BE2C (cell line): ENCODE results near the gene SLC25A41.
A peak's percentile ranks its signal among the peaks of the same experiment; 100 is the strongest.

Experiments used
- DNase-seq: peaks from one replicate; pipeline ENCODE4 v3.0.0-alpha.2; 2020
- H3K27me3 ChIP-seq: fragments of 250-450 bp; sonication (Bioruptor Pico); 2 replicates; pipeline ENCODE4 v1.5.1; 2020; ENCODE audit warnings: mild to moderate bottlenecking
- H3K36me3 ChIP-seq: fragments of 250-450 bp; sonication (Bioruptor Pico); 2 replicates; pipeline ENCODE4 v1.5.1; 2020; ENCODE audit warnings: mild to moderate bottlenecking
- H3K4me1 ChIP-seq: fragments of 250-450 bp; sonication (Bioruptor Pico); 2 replicates; pipeline ENCODE4 v1.5.1; 2020
- H3K4me3 ChIP-seq: 2 replicates; pipeline ENCODE4 v1.5.1; 2011; ENCODE audit warnings: low read depth, low read length
- H3K9me3 ChIP-seq: fragments of 250-450 bp; sonication (Bioruptor Pico); 2 replicates; pipeline ENCODE4 v1.5.1; 2020
- TF ChIP-seq, protein P1 (sequence below): IDR thresholded peaks from 2 replicates; pipeline ENCODE4 v1.5.1; 2012; ENCODE audit warnings: mild to moderate bottlenecking, low read depth, low read length

Gene SLC25A41

DNA sequence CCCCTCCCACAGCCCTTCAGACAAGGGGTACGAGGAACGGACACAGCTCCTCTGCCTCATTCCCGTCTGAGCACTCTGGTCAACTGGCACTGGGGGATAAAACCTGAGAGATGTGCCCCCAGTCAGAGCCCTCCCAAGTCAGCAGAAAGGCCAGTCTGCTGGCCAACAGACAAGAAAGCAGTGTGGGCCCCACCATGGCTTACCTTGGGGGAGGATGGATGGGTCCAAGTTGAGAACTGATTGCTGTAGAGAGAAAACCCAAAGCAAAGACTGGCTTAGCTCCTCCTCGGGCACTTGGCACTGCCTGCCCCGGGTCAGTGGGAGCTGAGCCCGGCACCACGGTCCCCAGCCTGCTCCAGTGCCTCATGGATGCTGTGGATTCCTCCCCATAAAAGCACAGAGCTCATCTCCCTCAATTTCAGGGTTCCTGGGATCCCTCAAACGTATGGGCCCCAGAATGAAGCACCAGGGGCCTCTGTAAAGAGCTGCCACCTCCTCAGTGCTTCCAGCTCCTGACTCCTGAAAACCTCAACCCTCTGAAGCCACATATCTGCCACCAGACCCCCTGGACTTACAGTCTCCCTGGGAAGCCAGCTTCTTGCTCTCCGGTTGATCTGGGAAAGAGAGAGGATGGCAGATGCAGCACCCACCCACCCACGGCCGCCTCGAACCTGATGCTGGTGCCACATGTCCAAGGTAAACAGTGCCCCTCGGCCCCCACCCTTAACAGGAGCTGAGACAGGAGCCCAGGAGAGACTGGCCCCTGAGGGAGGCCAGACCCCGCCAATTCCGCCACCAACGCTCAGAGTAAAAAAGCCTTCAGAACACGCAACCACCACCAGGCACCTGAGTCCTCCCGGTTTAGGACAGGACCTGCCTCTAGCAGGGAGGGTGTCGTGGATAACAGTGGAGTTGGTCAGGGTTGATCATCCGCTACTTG, 12.2 kb downstream of the SLC25A41 start:
- TF ChIP-seq, protein P1, sequence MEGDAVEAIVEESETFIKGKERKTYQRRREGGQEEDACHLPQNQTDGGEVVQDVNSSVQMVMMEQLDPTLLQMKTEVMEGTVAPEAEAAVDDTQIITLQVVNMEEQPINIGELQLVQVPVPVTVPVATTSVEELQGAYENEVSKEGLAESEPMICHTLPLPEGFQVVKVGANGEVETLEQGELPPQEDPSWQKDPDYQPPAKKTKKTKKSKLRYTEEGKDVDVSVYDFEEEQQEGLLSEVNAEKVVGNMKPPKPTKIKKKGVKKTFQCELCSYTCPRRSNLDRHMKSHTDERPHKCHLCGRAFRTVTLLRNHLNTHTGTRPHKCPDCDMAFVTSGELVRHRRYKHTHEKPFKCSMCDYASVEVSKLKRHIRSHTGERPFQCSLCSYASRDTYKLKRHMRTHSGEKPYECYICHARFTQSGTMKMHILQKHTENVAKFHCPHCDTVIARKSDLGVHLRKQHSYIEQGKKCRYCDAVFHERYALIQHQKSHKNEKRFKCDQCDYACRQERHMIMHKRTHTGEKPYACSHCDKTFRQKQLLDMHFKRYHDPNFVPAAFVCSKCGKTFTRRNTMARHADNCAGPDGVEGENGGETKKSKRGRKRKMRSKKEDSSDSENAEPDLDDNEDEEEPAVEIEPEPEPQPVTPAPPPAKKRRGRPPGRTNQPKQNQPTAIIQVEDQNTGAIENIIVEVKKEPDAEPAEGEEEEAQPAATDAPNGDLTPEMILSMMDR: no peak
- H3K4me1 ChIP-seq: no peaks in the 10 kb centered on the region
- peaks cover 8% of the 10 kb centered on the region for H3K9me3 ChIP-seq
- no peak overlapping the region for H3K4me3 ChIP-seq
- no peak for DNase-seq
- peaks cover 67% of the 10 kb centered on the region for H3K36me3 ChIP-seq
- no peaks in the 10 kb centered on the region for H3K27me3 ChIP-seq

DNA sequence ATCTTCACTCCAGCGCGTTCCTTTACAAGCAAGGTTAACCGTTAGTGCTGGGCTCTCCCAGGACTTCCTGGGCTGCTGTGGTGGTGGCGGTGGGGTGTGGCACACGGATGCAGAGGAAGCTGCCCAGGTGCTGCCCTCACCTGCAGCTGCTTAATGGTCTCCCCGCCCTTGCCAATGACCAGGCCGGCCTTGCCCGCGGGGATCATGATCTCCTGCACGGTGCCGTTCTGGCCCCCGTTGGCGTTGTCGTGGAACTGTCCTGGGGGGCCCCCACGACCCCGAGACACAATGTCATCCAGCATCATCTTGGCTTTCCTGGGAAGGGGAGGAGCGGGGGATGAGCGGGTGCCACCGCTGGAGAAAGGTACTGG, 15.0 kb downstream of the SLC25A41 start:
- H3K27me3 ChIP-seq: no peaks in the 10 kb centered on the region
- no peak for DNase-seq
- H3K4me1 ChIP-seq: no peaks in the 10 kb centered on the region
- H3K9me3 ChIP-seq: no peaks in the 10 kb centered on the region
- TF ChIP-seq, protein P1: no peak
- peaks cover 89% of the 10 kb centered on the region for H3K36me3 ChIP-seq
- no peak overlapping the region for H3K4me3 ChIP-seq

DNA sequence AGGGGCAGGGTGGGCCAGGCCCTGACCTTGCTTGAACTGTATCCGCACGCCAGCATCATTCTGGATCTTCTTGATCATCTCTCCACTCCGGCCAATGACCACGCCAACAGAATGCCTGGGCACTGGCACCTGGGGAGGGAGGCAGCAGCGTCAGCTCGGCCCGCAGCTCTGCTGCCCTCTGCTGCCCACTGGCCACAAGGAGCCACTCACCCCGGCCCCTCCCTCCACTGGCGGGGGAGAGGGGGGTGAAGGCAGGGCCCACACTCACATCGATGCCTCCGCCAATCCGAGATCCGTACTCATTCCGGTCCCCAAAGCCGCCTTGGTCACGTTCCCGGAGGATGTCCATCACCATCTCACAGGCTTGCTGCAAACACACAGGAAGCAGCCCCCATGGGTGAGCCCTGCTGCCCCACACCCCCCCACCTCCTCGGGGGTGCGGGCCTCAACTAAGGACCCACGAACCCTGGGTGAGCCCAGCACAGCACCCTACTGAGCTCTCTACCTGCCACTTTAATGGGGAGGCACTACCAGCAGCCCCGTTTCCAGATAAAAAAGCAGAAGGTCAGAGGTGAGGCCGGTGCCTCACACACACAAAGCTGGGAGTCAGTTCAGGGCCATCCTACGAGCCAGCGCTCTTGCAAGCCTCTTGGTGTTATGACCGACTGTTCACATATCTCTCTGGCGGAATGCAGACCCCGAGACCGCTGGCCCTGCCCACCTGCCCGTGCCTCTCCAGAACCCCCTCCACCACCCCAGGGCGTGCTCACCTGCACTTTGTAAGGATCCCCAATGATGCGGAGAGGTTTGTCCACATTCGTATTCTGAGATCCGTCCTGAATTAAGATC, 15.6 kb downstream of the SLC25A41 start:
- no peaks in the 10 kb centered on the region for H3K27me3 ChIP-seq
- H3K9me3 ChIP-seq: no peaks in the 10 kb centered on the region
- TF ChIP-seq, protein P1: peak; percentile 30; the same call in 1 of the 2 replicates
- H3K4me1 ChIP-seq: no peaks in the 10 kb centered on the region
- peak; percentile 47 for DNase-seq
- H3K4me3 ChIP-seq: no peak overlapping the region
- H3K36me3 ChIP-seq: peaks cover 88% of the 10 kb centered on the region

DNA sequence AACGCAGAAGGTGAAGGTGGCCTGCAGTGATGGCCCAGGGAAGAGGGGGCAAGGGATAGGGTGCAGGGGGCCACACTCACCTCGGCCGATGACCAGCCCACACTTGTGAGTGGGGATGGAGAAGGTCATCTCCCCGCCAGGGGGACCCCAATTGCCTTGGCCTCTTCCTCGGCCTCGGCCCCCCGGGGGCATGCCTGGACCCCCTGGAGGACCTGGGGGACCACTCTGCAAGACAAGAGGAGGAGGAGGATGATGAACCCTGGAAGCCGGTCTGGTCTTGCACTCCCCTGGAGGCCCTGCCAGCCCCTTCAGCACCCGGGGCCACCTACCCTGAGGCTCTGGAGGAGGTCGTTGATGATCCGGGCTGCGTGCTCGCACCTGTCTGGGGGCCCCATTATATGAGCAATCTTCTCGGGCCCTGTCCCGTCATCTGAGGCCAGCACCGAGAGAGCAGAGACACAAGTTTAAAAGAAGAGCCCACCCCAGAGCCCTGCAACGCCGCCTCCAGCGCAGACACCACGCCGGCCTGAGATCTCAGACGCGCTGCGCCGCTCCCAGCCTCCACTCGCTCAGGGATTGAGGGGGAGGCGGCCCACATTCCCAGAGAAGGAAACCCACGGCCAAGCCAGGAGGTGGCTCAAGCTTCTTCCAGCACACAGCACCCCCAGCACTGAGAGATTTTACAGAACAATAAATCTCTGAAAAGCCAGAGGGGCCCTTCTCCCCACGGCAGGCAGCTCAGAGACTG, 16.7 kb downstream of the SLC25A41 start:
- Histone ChIP-seq H3K4me3 (no peak overlapping the region), H3K36me3 (peaks cover 84% of the 10 kb centered on the region), H3K27me3 (no peaks in the 10 kb centered on the region), H3K4me1 (no peaks in the 10 kb centered on the region), H3K9me3 (no peaks in the 10 kb centered on the region)
- DNase-seq: no peak
- TF ChIP-seq, protein P1: no peak

DNA sequence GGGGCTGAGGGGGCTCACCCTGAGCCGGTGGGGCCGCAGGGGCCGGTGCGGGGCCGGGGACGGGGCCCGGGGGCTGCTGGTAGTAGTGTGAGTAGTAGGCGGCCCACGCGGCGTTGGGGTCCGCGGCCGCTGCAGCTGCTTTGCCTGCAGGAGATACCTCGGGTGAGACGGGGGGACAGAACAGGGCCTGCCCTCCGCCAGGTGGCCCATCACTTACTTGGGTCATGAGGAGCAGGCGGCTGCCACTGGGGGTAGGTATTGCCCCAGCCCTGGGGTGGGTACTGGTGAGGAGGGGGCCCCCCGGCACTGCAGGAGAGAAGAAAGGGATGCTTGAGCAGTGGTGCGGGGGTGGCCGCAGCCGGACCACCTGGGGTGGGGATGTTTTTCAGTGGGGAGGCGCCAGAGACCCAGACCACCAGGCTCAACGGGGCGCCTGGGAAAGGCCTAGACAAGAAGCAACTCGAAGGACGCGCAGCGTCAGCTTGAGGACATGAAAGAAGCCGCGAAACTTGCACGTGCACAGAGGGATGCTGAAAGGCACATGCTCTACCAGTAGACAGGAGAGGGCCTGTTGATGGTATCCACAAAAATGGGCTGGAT, 17.9 kb downstream of the SLC25A41 start:
- no peaks in the 10 kb centered on the region for H3K9me3 ChIP-seq
- no peak overlapping the region for H3K4me3 ChIP-seq
- peaks cover 72% of the 10 kb centered on the region for H3K36me3 ChIP-seq
- no peaks in the 10 kb centered on the region for H3K27me3 ChIP-seq
- TF ChIP-seq, protein P1: no peak
- H3K4me1 ChIP-seq: no peaks in the 10 kb centered on the region
- no peak for DNase-seq
